Non-pigmented ciliary epithelial cell (primary cell): ENCODE results near the gene TRPM3.

Source experiments
- DNase-seq: peaks from one replicate; pipeline ENCODE4 v3.0.0-alpha.2; 2010; ENCODE audit warnings: low read depth

TRPM3 gene

GRCh38 chr9:70947086-70947485 lies 174.3 kb downstream of the TRPM3 start:
- DNase-seq = no peak

- DNase-seq = no peak
These were observed 176.1 kb downstream of the TRPM3 start for GRCh38 chr9:70945301-70945700.

GRCh38 chr9:70941191-70941590 lies 180.2 kb downstream of the TRPM3 start:
- DNase-seq = no peak

- DNase-seq = no peak
These were observed 180.8 kb downstream of the TRPM3 start for GRCh38 chr9:70940605-70941004.

- DNase-seq = no peak
These were observed 184.9 kb downstream of the TRPM3 start for GRCh38 chr9:70936536-70936935.

- DNase-seq = no peak
These were observed 185.6 kb downstream of the TRPM3 start for GRCh38 chr9:70935856-70936255.

GRCh38 chr9:70934642-70935041 lies 186.8 kb downstream of the TRPM3 start:
- no peak for DNase-seq

- DNase-seq = no peak
These were observed 188.1 kb downstream of the TRPM3 start for GRCh38 chr9:70933321-70933720.

- DNase-seq = no peak
These were observed 189.3 kb downstream of the TRPM3 start for GRCh38 chr9:70932097-70932496.

- no peak for DNase-seq
These were observed 193.9 kb downstream of the TRPM3 start for GRCh38 chr9:70927530-70927929.

GRCh38 chr9:70924895-70925547 lies 196.4 kb downstream of the TRPM3 start:
- DNase-seq = peak; percentile 77

- peak; percentile 65 for DNase-seq
These were observed 197.0 kb downstream of the TRPM3 start for GRCh38 chr9:70924380-70924779.

GRCh38 chr9:70923961-70924360 lies 197.5 kb downstream of the TRPM3 start:
- DNase-seq = no peak

- DNase-seq = peak; percentile 60
These were observed 200.3 kb downstream of the TRPM3 start for GRCh38 chr9:70921136-70921535.

GRCh38 chr9:70917277-70917676 lies 204.1 kb downstream of the TRPM3 start:
- no peak for DNase-seq

GRCh38 chr9:70911791-70912190 lies 209.6 kb downstream of the TRPM3 start:
- DNase-seq = no peak

GRCh38 chr9:70910598-70910997 lies 210.8 kb downstream of the TRPM3 start:
- no peak for DNase-seq

GRCh38 chr9:70902692-70903131 lies 218.7 kb downstream of the TRPM3 start:
- peak; percentile 99 for DNase-seq

GRCh38 chr9:70902171-70902570 lies 219.2 kb downstream of the TRPM3 start:
- DNase-seq = no peak

- no peak for DNase-seq
These were observed 219.7 kb downstream of the TRPM3 start for GRCh38 chr9:70901746-70902145.

- no peak for DNase-seq
These were observed 220.4 kb downstream of the TRPM3 start for GRCh38 chr9:70901013-70901412.

- no peak for DNase-seq
These were observed 227.8 kb downstream of the TRPM3 start for GRCh38 chr9:70893580-70894122.

- DNase-seq = no peak
These were observed 232.9 kb downstream of the TRPM3 start for GRCh38 chr9:70888471-70888870.

GRCh38 chr9:70887826-70888225 lies 233.6 kb downstream of the TRPM3 start:
- DNase-seq = no peak
